Measurements from ENCODE around the gene PLCD4.
A peak's percentile ranks its signal among the peaks of the same experiment; 100 is the strongest.

The PLCD4 gene

GRCh38 chr2:218618102-218618860, 10.6 kb downstream of the PLCD4 start:
- Histone ChIP-seq H3K4me1 (ENCODE audit: insufficient read depth, low read length) (no peaks in the 10 kb centered on the region), H3K27ac (ENCODE audit: low read length) (no peak overlapping the region), H3K9ac (ENCODE audit: low read depth, low read length) (no peak overlapping the region), H2AFZ (ENCODE audit: low read depth, low read length) (no peak overlapping the region), H3K79me2 (ENCODE audit: insufficient read depth, low read length) (no peaks in the 10 kb centered on the region), H3K36me3 (ENCODE audit: insufficient read depth, low read length) (no peaks in the 10 kb centered on the region), H3K4me3 (ENCODE audit: low read depth in 1 of 2, low read length in 2 of 2) (no peak overlapping the region), H3K27me3 (ENCODE audit: insufficient read depth, low read length, poor library complexity) (no peaks in the 10 kb centered on the region), H4K20me1 (ENCODE audit: insufficient read depth, low read length) (no peaks in the 10 kb centered on the region), H3K4me2 (ENCODE audit: insufficient read depth, low read length) (no peak overlapping the region), H3K9me3 (ENCODE audit: insufficient read depth, low read length, severe bottlenecking) (no peaks in the 10 kb centered on the region)
- no peak for ATAC-seq (ENCODE audit: insufficient read depth, low read depth)
- DNase-seq = no peak
- TF ChIP-seq EZH2 (IDR thresholded peaks at IDR 0.05; ENCODE audit: borderline replicate concordance, low read depth, low read length, severe bottlenecking) = no peak
- TF ChIP-seq CTCF (IDR thresholded peaks at IDR 0.05; ENCODE audit: borderline replicate concordance, extremely low read depth, low read length, poor library complexity, severe bottlenecking) = peak; percentile 37

GRCh38 chr2:218621007-218621406, 13.3 kb downstream of the PLCD4 start:
- no peak for DNase-seq
- no peaks in the 10 kb centered on the region for H3K79me2 ChIP-seq (ENCODE audit: insufficient read depth, low read length)
- H3K9me3 ChIP-seq (ENCODE audit: insufficient read depth, low read length, severe bottlenecking) = no peaks in the 10 kb centered on the region
- H3K4me2 ChIP-seq (ENCODE audit: insufficient read depth, low read length) = no peak overlapping the region
- no peaks in the 10 kb centered on the region for H3K4me1 ChIP-seq (ENCODE audit: insufficient read depth, low read length)
- no peaks in the 10 kb centered on the region for H3K27me3 ChIP-seq (ENCODE audit: insufficient read depth, low read length, poor library complexity)
- no peak for ATAC-seq (ENCODE audit: insufficient read depth, low read depth)
- TF ChIP-seq CTCF (IDR thresholded peaks at IDR 0.05; ENCODE audit: borderline replicate concordance, extremely low read depth, low read length, poor library complexity, severe bottlenecking) (no peak), EZH2 (IDR thresholded peaks at IDR 0.05; ENCODE audit: borderline replicate concordance, low read depth, low read length, severe bottlenecking) (no peak)
- no peaks in the 10 kb centered on the region for H4K20me1 ChIP-seq (ENCODE audit: insufficient read depth, low read length)
- H3K27ac ChIP-seq (ENCODE audit: low read length) = no peak overlapping the region
- no peaks in the 10 kb centered on the region for H3K36me3 ChIP-seq (ENCODE audit: insufficient read depth, low read length)
- H2AFZ ChIP-seq (ENCODE audit: low read depth, low read length) = no peak overlapping the region
- no peak overlapping the region for H3K9ac ChIP-seq (ENCODE audit: low read depth, low read length)
- H3K4me3 ChIP-seq (ENCODE audit: low read depth in 1 of 2, low read length in 2 of 2) = no peak overlapping the region

- no peaks in the 10 kb centered on the region for H3K9me3 ChIP-seq (ENCODE audit: insufficient read depth, low read length, severe bottlenecking)
- no peak for DNase-seq
- no peaks in the 10 kb centered on the region for H3K36me3 ChIP-seq (ENCODE audit: insufficient read depth, low read length)
- no peak overlapping the region for H3K4me2 ChIP-seq (ENCODE audit: insufficient read depth, low read length)
- TF ChIP-seq EZH2 (IDR thresholded peaks at IDR 0.05; ENCODE audit: borderline replicate concordance, low read depth, low read length, severe bottlenecking) = no peak
- TF ChIP-seq CTCF (IDR thresholded peaks at IDR 0.05; ENCODE audit: borderline replicate concordance, extremely low read depth, low read length, poor library complexity, severe bottlenecking) = no peak
- no peak overlapping the region for H3K27ac ChIP-seq (ENCODE audit: low read length)
- H3K79me2 ChIP-seq (ENCODE audit: insufficient read depth, low read length) = no peaks in the 10 kb centered on the region
- peak; percentile 42; the same call in 1 of the 3 replicates for ATAC-seq (ENCODE audit: insufficient read depth, low read depth)
- no peak overlapping the region for H3K4me3 ChIP-seq (ENCODE audit: low read depth in 1 of 2, low read length in 2 of 2)
- H3K9ac ChIP-seq (ENCODE audit: low read depth, low read length) = no peak overlapping the region
- 0 out of 2 replicates have a peak overlapping the region, but pooled peaks have one; percentile 1 for H2AFZ ChIP-seq (ENCODE audit: low read depth, low read length)
- H3K27me3 ChIP-seq (ENCODE audit: insufficient read depth, low read length, poor library complexity) = no peaks in the 10 kb centered on the region
- H3K4me1 ChIP-seq (ENCODE audit: insufficient read depth, low read length) = no peaks in the 10 kb centered on the region
- H4K20me1 ChIP-seq (ENCODE audit: insufficient read depth, low read length) = no peaks in the 10 kb centered on the region
These were observed 15.1 kb downstream of the PLCD4 start for GRCh38 chr2:218622606-218623365.
